Small intestine (tissue), 7 donors: ENCODE results near the gene MPZL2. TPM values are rescaled to one million over a fixed set of nuclear protein-coding genes. Genes with fewer than 3 reads are reported as not detected.

ENCODE experiments used
- DNase-seq, 2 donors: peaks; one replicate each; pipeline versions ENCODE4 v3.0.0 to v3.0.0-alpha.2; 2013
- FAIRE-seq: peaks from 2 replicates; lab custom pipeline; 2012; peaks lifted over from hg19 to GRCh38; lab: Jason Lieb, UNC
- H3K27ac ChIP-seq, 3 donors: one replicate each; pipeline ENCODE4 v1.5.1; 2013; ENCODE audit warnings: low read length in 2 of 3, mild to moderate bottlenecking in 2 of 3, control low read depth in 1 of 3, inconsistent platforms in 1 of 3, low read depth in 1 of 3, moderate library complexity in 1 of 3
- H3K27me3 ChIP-seq, 3 donors: one replicate each; pipeline ENCODE4 v1.6.1; 2013; ENCODE audit warnings: low read length in 3 of 3, inconsistent platforms in 1 of 3; ENCODE audit not compliant: control insufficient read depth in 3 of 3, insufficient read depth in 3 of 3
- H3K36me3 ChIP-seq, 3 donors: one replicate each; pipeline ENCODE4 v1.6.1; 2013; ENCODE audit warnings: low read length in 3 of 3, inconsistent platforms in 1 of 3, low read depth in 1 of 3, mild to moderate bottlenecking in 1 of 3, moderate library complexity in 1 of 3; ENCODE audit not compliant: control insufficient read depth in 3 of 3, insufficient read depth in 2 of 3
- H3K4me1 ChIP-seq, 3 donors: one replicate each; pipeline ENCODE4 v1.6.1; 2013; ENCODE audit warnings: low read length in 2 of 3, inconsistent platforms in 1 of 3, low read depth in 1 of 3, mild to moderate bottlenecking in 1 of 3, moderate library complexity in 1 of 3; ENCODE audit not compliant: control insufficient read depth in 3 of 3, insufficient read depth in 2 of 3
- H3K4me3 ChIP-seq, 3 donors: one replicate each; pipeline ENCODE4 v1.5.1; 2013; ENCODE audit warnings: low read length in 3 of 3, control low read depth in 1 of 3, inconsistent platforms in 1 of 3, low read depth in 1 of 3, mild to moderate bottlenecking in 1 of 3, moderate library complexity in 1 of 3
- H3K9me3 ChIP-seq, 2 donors: one replicate each; pipeline ENCODE4 v1.6.1; 2013; ENCODE audit warnings: low read depth in 1 of 2, low read length in 1 of 2; ENCODE audit not compliant: control insufficient read depth in 2 of 2, insufficient read depth in 1 of 2
- WGBS, 3 donors: extraction: QIAGEN DNeasy Blood & Tissue Kit; methylation state at CpG; one replicate each; pipeline ENCODE4 v1.1.7; 2013; 5-methylcytosine and 5-hydroxymethylcytosine counted together
- polyA plus RNA-seq, 4 donors: library from polyadenylated mRNA; stranded (reverse) in 3 of 4; unstranded in 1 of 4; fragments of 200-250 nt in 3 of 4; fragments of 120-200 nt in 1 of 4; gene quantifications; one replicate each; pipeline versions ENCODE4 v1.2.1 to v1.2.3, GENCODE V29; 2013
- donor health status: healthy with polysubstance abuse.
- donor health status: control.
- donor health status: control.
- donor health status: Bipolar disorder and iron deficiency.
- donor health status: healthy.

MPZL2 gene
- polyA plus RNA-seq, 4 donors, result 1.6 to 44.2 (median 15.3) TPM

GRCh38 chr11:118219732-118220131, 44.4 kb downstream of the MPZL2 start:
- 54 to 75% (median 60%) methylated on average over 1 of the region's 1 CpG for WGBS, 3 donors
- H3K4me3 ChIP-seq, result no peak overlapping the region
- H3K4me1 ChIP-seq, result peaks cover 0 to 18% (median 2%) of the 10 kb centered on the region in 3 donors
- no peak for FAIRE-seq
- H3K36me3 ChIP-seq, result no peaks in the 10 kb centered on the region
- peaks cover 0 to 3% (median 0%) of the 10 kb centered on the region in 3 donors for H3K27me3 ChIP-seq
- no peak for DNase-seq
- peak overlapping the region in 1 of 3 donors; percentile 49 for H3K27ac ChIP-seq
- H3K9me3 ChIP-seq, result no peaks in the 10 kb centered on the region

GRCh38 chr11:118219244-118219643, 44.9 kb downstream of the MPZL2 start:
- Histone ChIP-seq H3K4me3 (no peak overlapping the region), H3K4me1 (peaks cover 2 to 23% (median 6%) of the 10 kb centered on the region in 3 donors), H3K27me3 (peaks cover 0 to 3% (median 0%) of the 10 kb centered on the region in 3 donors), H3K9me3 (no peaks in the 10 kb centered on the region), H3K36me3 (no peaks in the 10 kb centered on the region), H3K27ac (peak overlapping the region in 1 of 3 donors; percentile 49)
- DNase-seq, result no peak
- FAIRE-seq, result no peak

- peak overlapping the region in 1 of 3 donors; percentile 21 for H3K27ac ChIP-seq
- H3K27me3 ChIP-seq, result peaks cover 0 to 3% (median 0%) of the 10 kb centered on the region in 3 donors
- H3K36me3 ChIP-seq, result no peaks in the 10 kb centered on the region
- H3K9me3 ChIP-seq, result no peaks in the 10 kb centered on the region
- no peak for DNase-seq
- no peak for FAIRE-seq
- WGBS, 3 donors, result 81 to 91% (median 85%) methylated on average over 3 of the region's 3 CpGs
- peaks cover 8 to 38% (median 14%) of the 10 kb centered on the region in 3 donors for H3K4me1 ChIP-seq
- no peak overlapping the region for H3K4me3 ChIP-seq
These were observed 46.5 kb downstream of the MPZL2 start for GRCh38 chr11:118217575-118217974.

- WGBS, 3 donors, result 63 to 85% (median 69%) methylated on average over 11 of the region's 11 CpGs
- peak overlapping the region in 1 of 3 donors; percentile 67 for H3K27ac ChIP-seq
- H3K4me3 ChIP-seq, result no peak overlapping the region
- DNase-seq (no peak), FAIRE-seq (no peak)
- H3K9me3 ChIP-seq, result no peaks in the 10 kb centered on the region
- H3K36me3 ChIP-seq, result no peaks in the 10 kb centered on the region
- peaks cover 0 to 3% (median 0%) of the 10 kb centered on the region in 3 donors for H3K27me3 ChIP-seq
- H3K4me1 ChIP-seq, result peaks cover 8 to 43% (median 14%) of the 10 kb centered on the region in 3 donors
These were observed 47.2 kb downstream of the MPZL2 start for GRCh38 chr11:118216621-118217481.

- H3K9me3 ChIP-seq, result no peaks in the 10 kb centered on the region
- FAIRE-seq, result no peak
- no peak for DNase-seq
- no peak overlapping the region for H3K4me3 ChIP-seq
- WGBS, 3 donors, result 79 to 91% (median 81%) methylated on average over 7 of the region's 7 CpGs
- peaks cover 0 to 3% (median 0%) of the 10 kb centered on the region in 3 donors for H3K27me3 ChIP-seq
- peak overlapping the region in 2 of 3 donors; percentile 28 to 47 for H3K27ac ChIP-seq
- H3K36me3 ChIP-seq, result no peaks in the 10 kb centered on the region
- H3K4me1 ChIP-seq, result peaks cover 8 to 54% (median 16%) of the 10 kb centered on the region in 3 donors
These were observed 48.3 kb downstream of the MPZL2 start for GRCh38 chr11:118215765-118216164.

GRCh38 chr11:118215262-118215661, 48.8 kb downstream of the MPZL2 start:
- H3K27ac ChIP-seq, result peak overlapping the region in 2 of 3 donors; percentile 9 to 89
- WGBS, 3 donors, result 67 to 72% (median 67%) methylated on average over 3 of the region's 3 CpGs

GRCh38 chr11:118214210-118214914, 49.7 kb downstream of the MPZL2 start:
- H3K9me3 ChIP-seq, result no peaks in the 10 kb centered on the region
- no peaks in the 10 kb centered on the region for H3K27me3 ChIP-seq
- H3K4me3 ChIP-seq, result peak overlapping the region in 1 of 3 donors; percentile 8
- no peak for DNase-seq
- H3K36me3 ChIP-seq, result no peaks in the 10 kb centered on the region
- FAIRE-seq, result no peak
- peak overlapping the region; percentile 63 to 89 (median 74) for H3K27ac ChIP-seq
- WGBS, 3 donors, result 47 to 57% (median 48%) methylated on average over 6 of the region's 6 CpGs
- H3K4me1 ChIP-seq, result peaks cover 8 to 59% (median 16%) of the 10 kb centered on the region in 3 donors

More at GRCh38 chr11:118215262-118215661, 48.8 kb downstream of the MPZL2 start:
- Histone ChIP-seq H3K4me3 (no peak overlapping the region), H3K4me1 (peaks cover 8 to 58% (median 16%) of the 10 kb centered on the region in 3 donors), H3K27me3 (peaks cover 0 to 3% (median 0%) of the 10 kb centered on the region in 3 donors), H3K36me3 (no peaks in the 10 kb centered on the region), H3K9me3 (no peaks in the 10 kb centered on the region)
- FAIRE-seq (no peak), DNase-seq (no peak)

- WGBS, 3 donors, result 29 to 68% (median 49%) methylated on average over 2 of the region's 2 CpGs
- no peaks in the 10 kb centered on the region for H3K36me3 ChIP-seq
- no peaks in the 10 kb centered on the region for H3K9me3 ChIP-seq
- peak overlapping the region in 1 of 3 donors; percentile 8 for H3K4me3 ChIP-seq
- H3K4me1 ChIP-seq, result peaks cover 8 to 59% (median 16%) of the 10 kb centered on the region in 3 donors
- H3K27me3 ChIP-seq, result no peaks in the 10 kb centered on the region
- H3K27ac ChIP-seq, result peak overlapping the region; percentile 63 to 89 (median 74)
- DNase-seq (peak; percentile 86 to 90), FAIRE-seq (no peak)
These were observed 50.3 kb downstream of the MPZL2 start for GRCh38 chr11:118213781-118214180.
